PC-9 (cell line): ENCODE data around the gene KCNJ2. TPM values are rescaled to one million over a fixed set of nuclear protein-coding genes. Genes with fewer than 3 reads are reported as not detected.
A peak's percentile ranks its signal among the peaks of the same experiment; 100 is the strongest.

Experiments
- BruUV-seq: library from RNA; stranded (reverse); fragments of 400-500 nt; replicated peaks from 2 replicates; lab custom pipeline; 2021; lab: Mats Ljungman, UMichigan
- CTCF ChIA-PET: fragments of 300-600 bp; sonication (Branson Sonifier 250); formaldehyde crosslinking; loops from one replicate; lab custom pipeline; 2022; ENCODE audit warnings: antibody characterized with exemption; lab: Charles Lee
- POLR2A ChIA-PET: fragments of 300-600 bp; sonication (Branson Sonifier 250); formaldehyde crosslinking; loops from one replicate; lab custom pipeline; 2022; ENCODE audit warnings: antibody characterized with exemption; ENCODE audit not compliant: unreplicated experiment; lab: Charles Lee
- DNase-seq, 2 experiments: peaks; one replicate each; pipeline versions ENCODE4 v3.0.0 to v3.0.0-alpha.2; 2015 to 2022; ENCODE audit warnings: mixed read lengths in 1 of 2
- H2AFZ ChIP-seq: fragments of 200-600 bp; sonication (generic); 2 replicates; pipeline ENCODE4 v1.8.1; 2017; ENCODE audit warnings: antibody characterized with exemption
- H3F3A ChIP-seq: fragments of 200-600 bp; sonication (generic); 2 replicates; pipeline ENCODE4 v1.8.1; 2017; ENCODE audit warnings: antibody characterized with exemption, mild to moderate bottlenecking, low read depth; ENCODE audit not compliant: insufficient read depth
- H3K27ac ChIP-seq: fragments of 200-600 bp; sonication (generic); 2 replicates; pipeline ENCODE4 v1.6.1; 2016; ENCODE audit warnings: mixed run types
- H3K27me3 ChIP-seq: fragments of 200-600 bp; sonication (generic); 2 replicates; pipeline ENCODE4 v1.6.1; 2016; ENCODE audit warnings: low read depth, mixed run types; ENCODE audit not compliant: insufficient read depth
- H3K36me3 ChIP-seq: fragments of 200-600 bp; sonication (generic); 2 replicates; pipeline ENCODE4 v1.6.1; 2016; ENCODE audit warnings: low read depth, mixed run types
- H3K4me1 ChIP-seq: fragments of 200-600 bp; sonication (generic); replicated peaks from 2 replicates; pipeline ENCODE4 v1.6.1; 2016; ENCODE audit warnings: mixed run types; ENCODE audit not compliant: insufficient read depth
- H3K4me2 ChIP-seq: fragments of 200-600 bp; sonication (generic); 2 replicates; pipeline ENCODE4 v1.6.1; 2017; ENCODE audit warnings: mixed run types
- H3K4me3 ChIP-seq: fragments of 200-600 bp; sonication (generic); 2 replicates; pipeline ENCODE4 v1.6.1; 2016; ENCODE audit warnings: mixed run types
- H3K79me2 ChIP-seq: fragments of 200-600 bp; sonication (generic); 2 replicates; pipeline ENCODE4 v1.6.1; 2017; ENCODE audit warnings: low read depth, mixed run types
- H3K9me2 ChIP-seq: fragments of 200-600 bp; sonication (generic); 2 replicates; pipeline ENCODE4 v1.8.1; 2017; ENCODE audit warnings: mild to moderate bottlenecking; ENCODE audit not compliant: insufficient read depth
- H3K9me3 ChIP-seq: fragments of 200-600 bp; sonication (generic); 2 replicates; pipeline ENCODE4 v1.8.1; 2016; ENCODE audit warnings: low read depth; ENCODE audit not compliant: insufficient read depth
- H4K20me1 ChIP-seq: fragments of 200-600 bp; sonication (generic); 2 replicates; pipeline ENCODE4 v1.8.1; 2017; ENCODE audit not compliant: insufficient read depth
- CTCF ChIP-seq: fragments of 200-600 bp; sonication (generic); conservative IDR thresholded peaks from 2 replicates; pipeline ENCODE4 v1.6.1; 2017; ENCODE audit warnings: mixed run types, antibody characterized with exemption, mild to moderate bottlenecking, moderate library complexity
- EZH2 ChIP-seq: fragments of 200-600 bp; sonication (generic); IDR thresholded peaks from 2 replicates; pipeline ENCODE4 v1.8.0; 2017; ENCODE audit warnings: antibody characterized with exemption, low read depth
- intact Hi-C: fragments of 100-400 bp; cut with micrococcal nuclease; formaldehyde crosslinking; loops from one replicate; pipeline ENCODE4 v1.10.0; 2022; ENCODE audit not compliant: unreplicated experiment
- total RNA-seq: library from RNA; stranded (reverse); gene quantifications from 2 replicates; pipeline ENCODE4 v1.2.3, GENCODE V29; 2021

KCNJ2 gene
- total RNA-seq, 1 experiment from 2014 or later = not detected

- TF ChIP-seq CTCF = no peak
- no peak for TF ChIP-seq EZH2
- no peaks in the 10 kb centered on the region for H3K9me2 ChIP-seq
- H3K9me3 ChIP-seq = no peaks in the 10 kb centered on the region
- H3K27ac ChIP-seq = no peak overlapping the region
- H3K36me3 ChIP-seq = no peaks in the 10 kb centered on the region
- H3K27me3 ChIP-seq = no peaks in the 10 kb centered on the region
- no peak overlapping the region for H2AFZ ChIP-seq
- H3K4me2 ChIP-seq = no peak overlapping the region
- BruUV-seq = no TSS peak
- no peaks in the 10 kb centered on the region for H3K79me2 ChIP-seq
- H4K20me1 ChIP-seq = no peaks in the 10 kb centered on the region
- peaks cover 13% of the 10 kb centered on the region for H3K4me1 ChIP-seq
- CTCF ChIA-PET = no interaction called here
- POLR2A ChIA-PET = no interaction called here
- intact Hi-C loops = no loop called here
- no peaks in the 10 kb centered on the region for H3F3A ChIP-seq
- H3K4me3 ChIP-seq = no peak overlapping the region
- DNase-seq = no peak
Measured at GRCh38 chr17:70124723-70125122, 44.6 kb upstream of the KCNJ2 start.

DNA sequence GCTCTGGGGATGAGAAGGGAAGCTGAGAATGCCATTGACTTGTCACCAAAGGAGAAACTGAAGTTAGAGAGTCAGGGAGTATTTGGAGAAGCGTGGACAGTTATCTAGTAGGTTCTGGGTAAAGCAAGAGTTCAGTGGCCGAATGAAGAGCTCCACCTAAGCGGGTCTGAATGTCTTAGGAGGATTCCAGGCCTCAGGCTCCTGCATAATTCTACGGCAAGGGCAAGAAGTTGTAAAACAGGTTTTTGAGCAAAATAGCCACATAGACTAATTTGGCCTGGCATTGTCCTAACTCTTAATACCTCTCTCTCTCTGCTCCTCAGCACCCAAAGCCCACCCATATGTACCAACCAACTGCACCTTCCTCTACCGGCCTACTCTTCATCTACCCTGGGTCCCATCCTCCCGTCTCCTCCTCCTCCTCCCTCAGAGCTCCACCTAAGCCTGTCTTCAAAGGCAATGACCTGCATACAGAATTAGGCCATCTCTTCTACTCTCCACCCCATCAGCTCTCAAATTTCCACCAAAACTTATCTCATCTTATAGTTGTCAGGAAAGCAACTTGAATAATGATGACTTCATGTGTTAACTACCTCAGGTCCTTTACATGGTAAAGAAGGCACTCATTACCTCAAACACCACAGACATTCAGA, 42.0 kb upstream of the KCNJ2 start:
- Histone ChIP-seq H3K9me2 (no peaks in the 10 kb centered on the region), H3K4me2 (0 out of 2 replicates have a peak overlapping the region, but pooled peaks have one; percentile 11), H3K27ac (no peak overlapping the region), H3K36me3 (no peaks in the 10 kb centered on the region), H2AFZ (no peak overlapping the region), H3F3A (no peaks in the 10 kb centered on the region), H3K79me2 (no peaks in the 10 kb centered on the region), H3K4me3 (no peak overlapping the region), H3K9me3 (no peaks in the 10 kb centered on the region; the same call in 1 of the 2 replicates), H4K20me1 (no peaks in the 10 kb centered on the region), H3K4me1 (peaks cover 13% of the 10 kb centered on the region), H3K27me3 (no peaks in the 10 kb centered on the region)
- DNase-seq = peak in 1 of 2 experiments; percentile 48
- intact Hi-C loops = no loop called here
- TF ChIP-seq EZH2 (no peak), CTCF (no peak)
- POLR2A ChIA-PET = no interaction called here
- CTCF ChIA-PET = no interaction called here
- BruUV-seq = no TSS peak

DNA sequence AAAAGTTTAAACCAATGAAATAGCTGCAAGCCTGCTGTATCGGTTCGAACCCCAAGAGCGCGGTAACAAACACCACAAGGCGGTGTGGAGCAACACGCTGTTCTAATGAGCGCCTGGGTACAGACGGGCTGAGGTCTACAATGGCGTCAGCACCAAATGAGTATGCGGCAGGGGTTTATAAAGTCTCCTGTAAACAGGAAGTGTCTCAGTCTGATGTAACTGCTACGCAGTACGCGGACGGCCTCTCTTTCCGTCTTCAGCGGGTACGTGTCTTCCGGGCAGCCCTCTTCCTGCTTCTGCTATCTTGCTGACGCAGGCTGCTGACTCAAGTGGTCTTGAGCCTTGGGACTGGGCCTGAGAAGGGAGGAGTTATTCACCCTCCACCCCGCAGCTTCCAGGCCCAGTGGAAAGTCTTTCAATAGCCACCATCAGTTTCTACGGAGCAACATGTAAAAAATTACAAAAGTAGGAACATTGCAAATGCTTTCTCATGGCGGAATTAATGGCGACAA, 40.5 kb upstream of the KCNJ2 start:
- H4K20me1 ChIP-seq = no peaks in the 10 kb centered on the region
- TF ChIP-seq CTCF = no peak
- TF ChIP-seq EZH2 = no peak
- ChIA-PET POLR2A (no interaction called here), CTCF (no interaction called here)
- H3K4me2 ChIP-seq = no peak overlapping the region
- no peaks in the 10 kb centered on the region for H3K27me3 ChIP-seq
- no peak for DNase-seq
- no peak overlapping the region for H3K4me3 ChIP-seq
- no peaks in the 10 kb centered on the region for H3K36me3 ChIP-seq
- H3K9me3 ChIP-seq = no peaks in the 10 kb centered on the region; the same call in 1 of the 2 replicates
- intact Hi-C loops = no loop called here
- no peaks in the 10 kb centered on the region for H3K79me2 ChIP-seq
- H3K4me1 ChIP-seq = peaks cover 9% of the 10 kb centered on the region
- H2AFZ ChIP-seq = no peak overlapping the region
- no peaks in the 10 kb centered on the region for H3F3A ChIP-seq
- H3K9me2 ChIP-seq = no peaks in the 10 kb centered on the region
- no peak overlapping the region for H3K27ac ChIP-seq
- no TSS peak for BruUV-seq
